ENCODE measurements around the gene FBXL20. TPM values are rescaled to one million over a fixed set of nuclear protein-coding genes. Genes with fewer than 3 reads are reported as not detected.

FBXL20 gene
- total RNA-seq, 2 experiments from 2014 or later: 16.9 to 18.9 TPM

GRCh38 chr17:39225959-39226683 is 175.3 kb downstream of the FBXL20 start:
- Mint-ChIP-seq H3K4me3 (peak overlapping the region; percentile 72), H3K27me3 (peaks cover 32% of the 10 kb centered on the region), H3K36me3 (ENCODE audit: low read depth) (no peaks in the 10 kb centered on the region), H3K9me3 (ENCODE audit: low read depth) (no peaks in the 10 kb centered on the region), H3K27ac (peak overlapping the region; percentile 37), H3K4me1 (peaks cover 6% of the 10 kb centered on the region)
- CTCF ChIA-PET: interaction anchor here (0.7 to 2.7 kb wide), 4 partner anchors 10 to 62 kb away, joined by 3 to 9 read pairs (median 5); no protein-coding TSS in a partner anchor
- ATAC-seq: peak; percentile 72
- peak; percentile 58 for DNase-seq
- intact Hi-C loops (cut with DNase I, micrococcal nuclease): no loop called here
- POLR2A ChIA-PET: interaction anchor here (0.6 to 1.1 kb wide), 2 partner anchors 16 to 175 kb away, joined by 3 read pairs; no protein-coding TSS in a partner anchor

GRCh38 chr17:39225308-39225958 is 176.0 kb downstream of the FBXL20 start, which contains the start of gene STAC2:
TSS of gene STAC2 (minus strand) at chr17:39225945. CDS start at chr17:39225502, 443 bp downstream.
- H3K27ac Mint-ChIP-seq: peak within 1 kb of the TSS; percentile 37
- no peak for ATAC-seq
- intact Hi-C loops (cut with DNase I, micrococcal nuclease): no loop called here

GRCh38 chr17:39224778-39225307 is 176.6 kb downstream of the FBXL20 start:
- intact Hi-C loops (cut with DNase I, micrococcal nuclease): no loop called here
- Mint-ChIP-seq H3K4me3 (peak overlapping the region; percentile 32), H3K36me3 (ENCODE audit: low read depth) (no peaks in the 10 kb centered on the region), H3K27me3 (peaks cover 32% of the 10 kb centered on the region), H3K27ac (no peak overlapping the region), H3K4me1 (peaks cover 6% of the 10 kb centered on the region), H3K9me3 (ENCODE audit: low read depth) (no peaks in the 10 kb centered on the region)
- DNase-seq: no peak
- POLR2A ChIA-PET: no interaction called here
- ATAC-seq: peak; percentile 40
- CTCF ChIA-PET: no interaction called here

More at GRCh38 chr17:39225308-39225958, 176.0 kb downstream of the FBXL20 start, which contains the start of gene STAC2:
- CTCF ChIA-PET: interaction anchor here (1.0 to 2.7 kb wide), 3 partner anchors 11 to 19 kb away, joined by 4 to 9 read pairs (median 6); no protein-coding TSS in a partner anchor
- Mint-ChIP-seq H3K4me1 (peaks cover 6% of the 10 kb centered on the region), H3K36me3 (ENCODE audit: low read depth) (no peaks in the 10 kb centered on the region), H3K9me3 (ENCODE audit: low read depth) (no peaks in the 10 kb centered on the region), H3K27me3 (peaks cover 32% of the 10 kb centered on the region), H3K4me3 (peak within 1 kb of the TSS; percentile 72)
- POLR2A ChIA-PET: interaction anchor here (0.6 to 1.1 kb wide), 2 partner anchors 15 to 175 kb away, joined by 3 read pairs; no protein-coding TSS in a partner anchor
- DNase-seq: no peak

- POLR2A ChIA-PET: interaction anchor here (0.5 kb wide), 1 partner anchor 9 kb away, joined by 3 read pairs; no protein-coding TSS in a partner anchor
- peaks cover 6% of the 10 kb centered on the region for H3K4me1 Mint-ChIP-seq
- DNase-seq (no peak), ATAC-seq (no peak)
- intact Hi-C loops (cut with DNase I, micrococcal nuclease): no loop called here
- H3K9me3 Mint-ChIP-seq (ENCODE audit: low read depth): no peaks in the 10 kb centered on the region
- no peaks in the 10 kb centered on the region for H3K36me3 Mint-ChIP-seq (ENCODE audit: low read depth)
- no peak overlapping the region for H3K27ac Mint-ChIP-seq
- CTCF ChIA-PET: interaction anchor here (0.6 to 1.8 kb wide), 5 partner anchors 8 to 71 kb away, joined by 3 to 7 read pairs (median 4); no protein-coding TSS in a partner anchor
- H3K27me3 Mint-ChIP-seq: peaks cover 30% of the 10 kb centered on the region
- H3K4me3 Mint-ChIP-seq: no peak overlapping the region
Observed at GRCh38 chr17:39223907-39224777, 177.3 kb downstream of the FBXL20 start.

- H3K27me3 Mint-ChIP-seq: peaks cover 33% of the 10 kb centered on the region
- no peaks in the 10 kb centered on the region for H3K36me3 Mint-ChIP-seq (ENCODE audit: low read depth)
- intact Hi-C loops (cut with DNase I, micrococcal nuclease): no loop called here
- no peaks in the 10 kb centered on the region for H3K9me3 Mint-ChIP-seq (ENCODE audit: low read depth)
- ATAC-seq: no peak
- DNase-seq: no peak
- peaks cover 6% of the 10 kb centered on the region for H3K4me1 Mint-ChIP-seq
- H3K27ac Mint-ChIP-seq: no peak overlapping the region
- ChIA-PET POLR2A (interaction anchor here (0.5 kb wide), 1 partner anchor 8 kb away, joined by 3 read pairs; no protein-coding TSS in a partner anchor), CTCF (interaction anchor here (0.6 to 1.8 kb wide), 7 partner anchors 9 to 70 kb away, joined by 3 to 7 read pairs (median 4); no protein-coding TSS in a partner anchor)
- no peak overlapping the region for H3K4me3 Mint-ChIP-seq
Observed at GRCh38 chr17:39222866-39223834, 178.3 kb downstream of the FBXL20 start.

GRCh38 chr17:39222151-39222550 is 179.3 kb downstream of the FBXL20 start:
- no peak overlapping the region for H3K4me3 Mint-ChIP-seq
- intact Hi-C loops (cut with DNase I, micrococcal nuclease): no loop called here
- H3K27me3 Mint-ChIP-seq: peaks cover 30% of the 10 kb centered on the region
- peaks cover 6% of the 10 kb centered on the region for H3K4me1 Mint-ChIP-seq
- no peak for ATAC-seq
- no peaks in the 10 kb centered on the region for H3K9me3 Mint-ChIP-seq (ENCODE audit: low read depth)
- no peaks in the 10 kb centered on the region for H3K36me3 Mint-ChIP-seq (ENCODE audit: low read depth)
- H3K27ac Mint-ChIP-seq: no peak overlapping the region
- ChIA-PET POLR2A (no interaction called here), CTCF (interaction anchor here (1.1 to 1.8 kb wide), 4 partner anchors 10 to 23 kb away, joined by 3 to 7 read pairs (median 5); no protein-coding TSS in a partner anchor)
- no peak for DNase-seq

GRCh38 chr17:39221572-39221971 is 179.9 kb downstream of the FBXL20 start:
- H3K27me3 Mint-ChIP-seq: peaks cover 35% of the 10 kb centered on the region
- intact Hi-C loops (cut with DNase I, micrococcal nuclease): no loop called here

GRCh38 chr17:39219647-39220154 is 181.7 kb downstream of the FBXL20 start:
- intact Hi-C loops (cut with DNase I, micrococcal nuclease): no loop called here
- H3K27me3 Mint-ChIP-seq: peaks cover 27% of the 10 kb centered on the region
- ATAC-seq (no peak), DNase-seq (no peak)
- H3K27ac Mint-ChIP-seq: no peak overlapping the region
- no peaks in the 10 kb centered on the region for H3K9me3 Mint-ChIP-seq (ENCODE audit: low read depth)
- POLR2A ChIA-PET: no interaction called here
- H3K4me3 Mint-ChIP-seq: no peak overlapping the region
- CTCF ChIA-PET: interaction anchor here (1.0 to 1.3 kb wide), 3 partner anchors 12 to 24 kb away, joined by 3 to 4 read pairs (median 3); no protein-coding TSS in a partner anchor
- no peaks in the 10 kb centered on the region for H3K36me3 Mint-ChIP-seq (ENCODE audit: low read depth)
- H3K4me1 Mint-ChIP-seq: peaks cover under 1% of the 10 kb centered on the region

More at GRCh38 chr17:39221572-39221971, 179.9 kb downstream of the FBXL20 start:
- DNase-seq (no peak), ATAC-seq (no peak)
- Mint-ChIP-seq H3K4me3 (no peak overlapping the region), H3K27ac (no peak overlapping the region), H3K4me1 (peaks cover 6% of the 10 kb centered on the region), H3K36me3 (ENCODE audit: low read depth) (no peaks in the 10 kb centered on the region), H3K9me3 (ENCODE audit: low read depth) (no peaks in the 10 kb centered on the region)
- CTCF ChIA-PET: interaction anchor here (0.6 to 1.2 kb wide), 4 partner anchors 11 to 23 kb away, joined by 3 to 6 read pairs (median 4); no protein-coding TSS in a partner anchor
- POLR2A ChIA-PET: no interaction called here

- Mint-ChIP-seq H3K27ac (no peak overlapping the region), H3K36me3 (ENCODE audit: low read depth) (no peaks in the 10 kb centered on the region), H3K9me3 (ENCODE audit: low read depth) (no peaks in the 10 kb centered on the region), H3K4me1 (no peaks in the 10 kb centered on the region), H3K27me3 (peaks cover 22% of the 10 kb centered on the region), H3K4me3 (no peak overlapping the region)
- POLR2A ChIA-PET: no interaction called here
- CTCF ChIA-PET: interaction anchor here (0.6 to 1.3 kb wide), 4 partner anchors 12 to 179 kb away, joined by 3 to 4 read pairs (median 4); no protein-coding TSS in a partner anchor
- DNase-seq (no peak), ATAC-seq (no peak)
- intact Hi-C loops (cut with DNase I, micrococcal nuclease): no loop called here
Observed at GRCh38 chr17:39218906-39219305, 182.5 kb downstream of the FBXL20 start.
